MCF 10A (cell line): ENCODE measurements around the gene MYO7B. TPM values are rescaled to one million over a fixed set of nuclear protein-coding genes. Genes with fewer than 3 reads are reported as not detected.

Source experiments
- BruUV-seq: library from RNA; stranded (reverse); fragments of 400-500 nt; replicated peaks from 2 replicates; lab custom pipeline; 2021; lab: Mats Ljungman, UMichigan
- CTCF ChIA-PET: fragments of 300-600 bp; sonication (Branson Sonifier 250); formaldehyde crosslinking; extraction: SDS; loops from one replicate; lab custom pipeline; 2021; ENCODE audit warnings: antibody characterized with exemption, inconsistent platforms; lab: Yijun Ruan, JAX
- POLR2A ChIA-PET: fragments of 300-600, 350-650 bp; sonication (Branson Sonifier 250); formaldehyde crosslinking; extraction: SDS; loops from one replicate; lab custom pipeline; 2020; ENCODE audit warnings: antibody characterized with exemption, inconsistent platforms; lab: Yijun Ruan, JAX
- DNase-seq: peaks from one replicate; pipeline ENCODE4 v3.0.0-alpha.2; 2018; ENCODE audit not compliant: unreplicated experiment
- H3K27ac Mint-ChIP-seq: one replicate; pipeline ENCODE4 v1.8.0; 2022; ENCODE audit warnings: mild to moderate bottlenecking, low read depth, mixed read lengths; ENCODE audit not compliant: unreplicated experiment
- H3K27me3 Mint-ChIP-seq: one replicate; pipeline ENCODE4 v1.8.0; 2022; ENCODE audit warnings: mixed read lengths; ENCODE audit not compliant: insufficient read depth, unreplicated experiment
- H3K36me3 Mint-ChIP-seq: one replicate; pipeline ENCODE4 v1.8.0; 2022; ENCODE audit warnings: mild to moderate bottlenecking, moderate library complexity, mixed read lengths; ENCODE audit not compliant: insufficient read depth, unreplicated experiment
- H3K4me1 Mint-ChIP-seq: one replicate; pipeline ENCODE4 v1.8.0; 2022; ENCODE audit warnings: mixed read lengths; ENCODE audit not compliant: insufficient read depth, unreplicated experiment
- H3K4me3 Mint-ChIP-seq: one replicate; pipeline ENCODE4 v1.8.0; 2022; ENCODE audit warnings: mild to moderate bottlenecking, moderate library complexity, mixed read lengths; ENCODE audit not compliant: unreplicated experiment
- H3K9me3 Mint-ChIP-seq: one replicate; pipeline ENCODE4 v1.8.0; 2022; ENCODE audit warnings: mixed read lengths; ENCODE audit not compliant: unreplicated experiment
- CTCF ChIP-seq: fragments of 200-600 bp; IDR thresholded peaks from one replicate; pipeline ENCODE4 v1.8.0; 2022; ENCODE audit warnings: antibody characterized with exemption, mild to moderate bottlenecking; ENCODE audit not compliant: unreplicated experiment
- intact Hi-C: fragments of 100-400 bp; cut with micrococcal nuclease; formaldehyde crosslinking; loops from 2 replicates; pipeline ENCODE4 v1.14.1; 2022
- total RNA-seq: library from RNA; stranded (reverse); gene quantifications from 2 replicates; pipeline ENCODE4 v1.2.3, GENCODE V29; 2022

Gene MYO7B
- total RNA-seq, 1 experiment from 2014 or later = not detected

GRCh38 chr2:127582863-127583861 is 47.7 kb downstream of the MYO7B start:
- H3K36me3 Mint-ChIP-seq = no peaks in the 10 kb centered on the region
- H3K27ac Mint-ChIP-seq = no peak overlapping the region
- CTCF ChIA-PET = interaction anchor here (0.6 to 0.7 kb wide), 3 partner anchors 103 to 1619 kb away, joined by 3 to 4 read pairs (median 3); no protein-coding TSS in a partner anchor
- no peaks in the 10 kb centered on the region for H3K27me3 Mint-ChIP-seq
- no peak for TF ChIP-seq CTCF
- intact Hi-C loops = no loop called here
- no TSS peak for BruUV-seq
- no peaks in the 10 kb centered on the region for H3K4me1 Mint-ChIP-seq
- DNase-seq = no peak
- no peak overlapping the region for H3K4me3 Mint-ChIP-seq
- POLR2A ChIA-PET = no interaction called here
- no peaks in the 10 kb centered on the region for H3K9me3 Mint-ChIP-seq

DNA sequence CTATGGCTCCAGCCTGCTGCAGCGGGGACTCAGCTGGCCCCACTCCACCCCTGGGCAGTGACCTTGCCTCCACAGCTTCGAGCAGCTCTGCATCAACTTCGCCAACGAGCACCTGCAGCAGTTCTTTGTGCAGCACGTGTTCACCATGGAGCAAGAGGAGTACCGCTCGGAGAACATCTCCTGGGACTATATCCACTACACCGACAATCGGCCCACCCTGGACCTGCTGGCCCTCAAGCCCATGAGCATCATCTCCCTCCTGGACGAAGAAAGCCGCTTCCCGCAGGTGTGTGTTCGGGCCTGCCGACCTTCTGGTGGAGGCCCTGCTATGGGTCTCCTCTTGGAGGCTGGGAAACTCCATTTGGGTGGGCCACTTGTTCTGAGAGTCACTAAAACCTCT is 48.6 kb downstream of the MYO7B start:
- DNase-seq = no peak
- intact Hi-C loops = no loop called here
- TF ChIP-seq CTCF = no peak
- CTCF ChIA-PET = interaction anchor here (0.7 to 0.9 kb wide), 3 partner anchors 15 to 714 kb away, joined by 3 read pairs; no protein-coding TSS in a partner anchor
- BruUV-seq = no TSS peak
- no peaks in the 10 kb centered on the region for H3K9me3 Mint-ChIP-seq
- H3K27me3 Mint-ChIP-seq = no peaks in the 10 kb centered on the region
- no peak overlapping the region for H3K4me3 Mint-ChIP-seq
- H3K36me3 Mint-ChIP-seq = no peaks in the 10 kb centered on the region
- H3K27ac Mint-ChIP-seq = no peak overlapping the region
- POLR2A ChIA-PET = no interaction called here
- no peaks in the 10 kb centered on the region for H3K4me1 Mint-ChIP-seq

DNA sequence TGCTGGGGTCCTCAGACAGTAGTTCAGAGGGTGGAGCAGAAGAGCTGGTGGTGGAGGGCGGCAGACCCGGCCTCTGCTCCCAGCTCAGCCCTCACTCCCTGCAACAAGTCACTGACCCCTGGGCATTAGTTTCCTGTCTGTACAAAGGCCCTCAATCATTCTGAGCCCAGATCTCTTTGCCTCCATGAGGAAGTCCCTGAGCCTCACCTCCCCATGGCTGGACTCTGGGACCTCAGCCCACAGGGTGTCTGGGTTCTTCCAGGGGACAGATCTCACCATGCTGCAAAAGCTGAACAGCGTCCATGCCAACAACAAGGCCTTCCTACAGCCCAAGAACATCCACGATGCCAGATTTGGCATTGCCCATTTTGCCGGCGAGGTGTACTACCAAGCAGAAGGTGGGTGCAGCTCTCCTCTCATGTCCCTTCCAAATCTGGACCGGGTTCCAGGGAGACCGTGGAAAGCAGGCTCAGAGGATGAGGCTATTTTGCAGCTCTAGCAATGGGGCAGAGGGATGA is 49.1 kb downstream of the MYO7B start:
- CTCF ChIA-PET = interaction anchor here (0.7 to 0.9 kb wide), 2 partner anchors 15 to 65 kb away, joined by 3 read pairs; no protein-coding TSS in a partner anchor
- BruUV-seq = no TSS peak
- intact Hi-C loops = no loop called here

More for the DNA sequence above, 49.1 kb downstream of the MYO7B start:
- Mint-ChIP-seq H3K4me3 (no peak overlapping the region), H3K9me3 (no peaks in the 10 kb centered on the region), H3K36me3 (no peaks in the 10 kb centered on the region), H3K27ac (no peak overlapping the region), H3K4me1 (no peaks in the 10 kb centered on the region), H3K27me3 (no peaks in the 10 kb centered on the region)
- POLR2A ChIA-PET = no interaction called here
- DNase-seq = no peak
- no peak for TF ChIP-seq CTCF
